Ovary (tissue), 3 donors: Measurements from ENCODE around the gene ZSCAN22.

Experiments
- EP300 ChIP-seq: sonication (generic); formaldehyde crosslinking; IDR thresholded peaks from one replicate; pipeline ENCODE4 v1.6.1; 2017; ENCODE audit warnings: antibody characterized with exemption
- TF ChIP-seq, protein P1 (sequence below), 3 donors: fragments of 450-650 bp in 2 of 3; fragments of 200-600 bp in 1 of 3; IDR thresholded peaks; one replicate each; pipeline versions ENCODE4 v1.5.1 to v1.8.0; 2016 to 2022; ENCODE audit warnings: antibody characterized with exemption in 3 of 3, mild to moderate bottlenecking in 1 of 3
- donor health status: DM: no; HTN: no; CAD: no.

DNA sequence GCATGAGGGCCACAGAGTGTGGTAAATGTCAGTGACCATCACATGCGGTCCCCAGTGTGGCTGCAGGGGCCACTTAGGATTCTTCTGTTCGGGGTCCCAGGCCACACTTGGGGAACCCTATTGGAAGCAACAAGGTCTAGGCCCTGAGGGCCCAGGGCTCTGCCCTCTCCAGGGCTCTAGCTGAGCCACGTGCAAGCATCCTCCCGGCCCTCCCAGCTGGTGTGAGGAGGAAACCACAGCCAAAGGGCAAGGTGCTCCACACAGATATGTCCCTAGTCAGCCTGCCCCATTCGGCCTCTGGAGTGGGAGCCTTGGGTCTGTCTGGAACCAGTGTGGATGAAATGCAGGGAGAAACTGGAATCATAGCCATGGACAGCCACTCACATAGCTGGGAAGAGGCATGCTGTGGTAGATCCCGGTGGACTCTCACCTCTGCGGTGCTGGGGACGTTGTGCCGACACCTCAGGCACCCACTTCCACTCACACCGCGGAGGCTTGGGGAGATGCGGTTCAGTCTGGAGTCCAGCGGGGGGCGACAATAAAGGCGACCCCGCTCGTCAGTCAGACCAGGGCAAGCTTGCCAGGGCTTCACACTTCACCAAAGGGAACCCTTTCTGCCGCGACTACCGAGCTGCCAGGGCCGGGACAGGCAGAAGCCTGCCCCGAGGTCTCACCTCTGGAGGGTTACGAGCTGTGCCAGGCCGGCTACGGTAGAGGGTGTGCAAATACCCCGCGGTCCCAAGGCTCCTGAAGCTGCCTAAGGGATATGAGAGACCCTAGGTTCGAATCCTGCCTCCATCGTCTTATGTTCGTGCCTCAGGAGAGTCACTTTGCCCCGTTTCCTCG is 40.0 kb downstream of the ZSCAN22 start:
- TF ChIP-seq EP300 = no peak
- TF ChIP-seq, protein P1, sequence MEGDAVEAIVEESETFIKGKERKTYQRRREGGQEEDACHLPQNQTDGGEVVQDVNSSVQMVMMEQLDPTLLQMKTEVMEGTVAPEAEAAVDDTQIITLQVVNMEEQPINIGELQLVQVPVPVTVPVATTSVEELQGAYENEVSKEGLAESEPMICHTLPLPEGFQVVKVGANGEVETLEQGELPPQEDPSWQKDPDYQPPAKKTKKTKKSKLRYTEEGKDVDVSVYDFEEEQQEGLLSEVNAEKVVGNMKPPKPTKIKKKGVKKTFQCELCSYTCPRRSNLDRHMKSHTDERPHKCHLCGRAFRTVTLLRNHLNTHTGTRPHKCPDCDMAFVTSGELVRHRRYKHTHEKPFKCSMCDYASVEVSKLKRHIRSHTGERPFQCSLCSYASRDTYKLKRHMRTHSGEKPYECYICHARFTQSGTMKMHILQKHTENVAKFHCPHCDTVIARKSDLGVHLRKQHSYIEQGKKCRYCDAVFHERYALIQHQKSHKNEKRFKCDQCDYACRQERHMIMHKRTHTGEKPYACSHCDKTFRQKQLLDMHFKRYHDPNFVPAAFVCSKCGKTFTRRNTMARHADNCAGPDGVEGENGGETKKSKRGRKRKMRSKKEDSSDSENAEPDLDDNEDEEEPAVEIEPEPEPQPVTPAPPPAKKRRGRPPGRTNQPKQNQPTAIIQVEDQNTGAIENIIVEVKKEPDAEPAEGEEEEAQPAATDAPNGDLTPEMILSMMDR (IDR thresholded peaks at IDR 0.05) = no peak
